ENCODE results near the gene STK32C.

Gene STK32C

DNA sequence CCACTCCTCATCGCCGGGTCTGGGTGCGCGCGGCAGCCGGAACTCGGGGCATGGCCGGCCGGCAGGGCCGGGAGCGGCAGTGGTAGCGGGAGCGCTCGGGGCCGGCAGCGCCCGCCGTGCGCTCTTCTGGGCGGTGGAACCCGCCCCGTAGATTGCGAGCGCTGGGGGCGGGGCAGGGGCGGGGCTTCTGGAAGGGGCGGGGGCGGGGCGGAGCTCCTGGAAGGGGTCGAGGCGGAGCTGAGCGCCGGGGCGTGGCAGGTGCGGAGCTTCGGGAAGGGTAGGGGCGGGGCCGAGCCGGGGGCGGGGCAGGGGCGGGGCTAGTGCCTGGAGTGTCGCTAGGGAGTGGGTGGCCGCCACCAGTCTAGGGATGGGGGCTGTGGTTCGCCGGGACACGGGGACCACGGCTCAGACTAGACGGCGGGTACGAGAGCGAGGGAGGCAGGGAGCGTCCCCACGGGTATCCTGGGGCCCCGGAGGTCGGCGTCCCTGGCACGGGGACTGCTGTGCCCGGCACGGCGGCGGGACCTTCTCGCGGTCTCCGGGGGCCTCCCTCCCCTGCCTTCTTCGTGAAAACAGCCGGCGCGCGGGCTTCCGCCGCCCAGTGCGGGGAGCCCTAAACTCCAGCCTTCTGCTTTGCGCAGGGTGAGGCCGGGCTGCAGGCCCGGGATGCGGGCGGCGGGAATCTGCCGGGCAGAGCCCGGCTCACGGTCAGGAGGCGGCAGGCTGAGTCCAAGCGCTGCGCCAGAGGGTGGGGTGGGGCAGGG lies at the start of gene STK32C:
Gene STK32C (minus strand): TSS at position 128 of the 764 bp plus-strand sequence. CDS start 117 bp downstream, at position 11.
- DNase-seq (ENCODE audit: low read depth): peak; percentile 88

DNA sequence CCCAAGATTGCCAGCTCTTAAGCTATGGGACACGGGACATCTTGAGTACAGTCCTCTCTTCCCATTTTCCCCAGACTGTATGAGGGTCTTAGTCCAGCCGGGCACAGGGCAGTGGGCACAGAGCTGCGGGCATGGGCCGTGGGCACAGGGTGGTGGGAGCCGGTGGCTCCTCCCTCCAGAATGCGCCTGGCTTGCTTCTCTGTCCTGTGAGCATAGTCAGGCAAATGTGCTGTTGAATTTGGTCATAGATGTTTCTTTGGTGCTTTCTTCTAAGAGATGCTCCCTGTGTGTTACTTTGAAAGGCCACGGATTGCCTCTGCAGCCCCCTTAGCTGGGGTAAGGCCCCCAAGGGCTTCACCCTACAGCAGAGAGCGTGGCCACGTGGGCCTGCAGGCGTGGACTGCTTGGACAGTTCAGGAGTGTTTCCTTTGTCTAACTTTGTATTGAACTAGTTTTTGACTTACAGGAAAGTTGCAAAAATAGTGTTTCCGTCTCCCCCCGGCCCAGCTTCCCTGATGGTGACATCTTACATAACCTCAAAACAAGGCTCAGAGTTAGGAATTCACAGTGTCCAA lies 49.0 kb upstream of the STK32C start:
- DNase-seq (ENCODE audit: low read depth): no peak

DNA sequence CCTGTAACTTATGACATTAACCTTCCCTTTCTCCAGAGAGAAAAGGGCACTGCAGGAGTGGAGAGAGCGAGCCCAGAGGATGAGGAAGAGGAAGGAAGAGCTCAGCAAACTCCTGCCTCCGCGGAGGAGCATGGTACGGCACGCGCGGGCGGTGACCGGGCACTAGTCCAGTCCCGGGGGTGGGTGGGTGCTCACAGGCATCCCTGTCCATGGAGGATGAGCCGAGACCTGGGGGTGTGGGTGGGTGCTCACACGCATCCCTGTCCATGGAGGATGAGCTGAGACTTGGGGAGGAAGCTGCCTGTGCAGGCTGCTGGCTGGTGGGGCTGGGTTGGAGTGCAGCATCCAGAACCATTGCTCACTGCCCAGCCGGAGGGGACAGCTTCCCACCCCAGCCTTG lies 48.0 kb upstream of the STK32C start:
- DNase-seq (ENCODE audit: low read depth): no peak

DNA sequence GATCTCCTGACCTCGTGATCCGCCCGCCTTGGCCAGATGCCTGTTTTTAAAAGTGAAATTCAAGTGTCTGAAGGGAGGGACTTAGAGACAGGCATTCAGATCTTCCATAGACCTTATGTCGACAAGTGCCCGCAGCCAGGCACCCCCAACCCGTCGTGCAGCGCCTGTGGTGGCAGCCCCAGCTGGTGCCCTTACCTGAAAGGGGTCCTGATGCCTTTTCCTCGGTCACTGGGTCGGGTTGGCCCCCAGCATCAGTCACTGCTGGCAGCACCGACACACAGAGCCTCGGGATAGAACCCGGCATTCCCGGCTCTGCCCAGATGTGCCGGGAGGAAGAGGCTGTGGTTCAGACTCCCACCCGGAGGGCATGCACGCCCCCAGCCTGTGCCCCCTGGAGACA lies 47.5 kb upstream of the STK32C start:
- DNase-seq (ENCODE audit: low read depth): no peak

DNA sequence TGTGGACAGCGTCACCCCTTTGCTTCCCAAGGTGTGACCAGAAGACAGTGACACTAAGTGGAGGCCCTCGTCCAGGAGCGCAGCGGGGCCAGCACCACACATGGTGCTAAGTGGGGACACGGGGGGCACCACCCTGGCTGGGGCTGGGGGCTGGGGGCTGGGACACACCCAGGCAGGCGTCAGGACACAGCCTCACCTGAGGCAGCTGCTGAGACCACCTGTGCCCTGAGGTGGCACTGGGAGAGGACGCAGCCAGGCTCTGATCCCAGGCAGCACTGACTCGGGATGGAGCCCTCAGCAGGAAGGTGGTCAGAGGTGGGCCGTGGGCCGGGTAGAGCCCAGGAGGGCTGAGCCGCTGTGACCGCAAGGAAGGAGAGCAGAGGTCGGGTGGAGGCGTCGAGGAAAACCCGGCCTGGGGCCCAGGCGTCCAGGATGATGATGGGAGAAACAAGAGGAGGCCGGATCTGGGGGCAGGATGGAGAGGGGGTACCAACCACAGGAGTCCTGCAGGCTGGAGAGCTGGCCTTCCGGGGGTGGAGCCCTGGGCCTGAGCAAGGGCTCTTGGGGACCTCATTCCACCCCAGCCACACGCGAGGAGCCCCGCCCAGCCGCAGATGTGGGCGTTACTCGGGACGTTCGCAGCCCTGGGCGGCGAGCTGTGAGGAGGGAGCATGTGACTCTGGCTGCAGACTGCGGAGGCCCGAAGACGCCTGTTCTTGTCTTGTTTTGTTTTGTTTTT lies 46.8 kb upstream of the STK32C start:
- no peak for DNase-seq (ENCODE audit: low read depth)

DNA sequence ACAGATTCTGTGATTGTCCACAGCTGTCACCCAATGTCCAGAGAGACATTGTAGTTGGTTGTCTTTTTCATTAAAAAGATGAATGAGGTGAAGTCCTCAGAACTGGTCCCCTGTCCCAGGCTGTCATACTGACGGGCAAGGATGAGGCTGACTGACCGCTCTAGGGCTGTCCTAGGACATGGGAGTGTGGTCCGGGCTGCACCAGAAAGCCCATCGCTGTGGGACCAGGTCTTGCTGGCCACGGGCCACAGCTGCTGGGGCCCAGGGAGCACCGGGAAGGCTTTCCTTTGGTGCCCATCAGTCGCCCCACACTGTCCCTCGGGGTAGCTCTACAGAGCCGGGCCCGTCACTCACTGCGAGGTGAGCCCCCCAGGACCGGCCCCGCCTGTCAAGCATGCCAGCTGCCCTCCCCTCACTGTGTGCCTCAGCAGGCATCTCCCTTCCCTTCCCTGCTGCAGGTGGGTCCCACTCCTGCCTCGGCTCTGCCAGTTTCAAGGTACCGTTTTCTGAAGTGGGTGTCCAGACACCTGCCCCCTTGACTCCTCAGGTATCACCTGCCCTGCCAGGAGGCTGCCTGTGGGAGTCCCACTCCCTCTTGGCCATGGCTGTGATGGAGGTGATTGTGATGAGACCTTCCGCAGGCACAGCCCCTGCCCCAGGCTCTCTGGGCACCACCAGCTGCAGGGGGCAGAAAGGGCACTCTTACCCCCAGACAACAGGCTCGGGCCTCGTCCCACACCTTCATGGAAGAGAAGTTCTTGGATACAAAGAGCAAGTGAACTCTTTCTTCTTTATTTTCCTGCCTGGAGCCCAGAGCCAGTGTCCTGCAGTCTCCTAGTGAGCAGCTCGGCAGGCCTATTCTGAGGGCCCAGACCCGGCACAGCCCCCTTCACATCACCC lies 46.0 kb upstream of the STK32C start:
- DNase-seq (ENCODE audit: low read depth): no peak

DNA sequence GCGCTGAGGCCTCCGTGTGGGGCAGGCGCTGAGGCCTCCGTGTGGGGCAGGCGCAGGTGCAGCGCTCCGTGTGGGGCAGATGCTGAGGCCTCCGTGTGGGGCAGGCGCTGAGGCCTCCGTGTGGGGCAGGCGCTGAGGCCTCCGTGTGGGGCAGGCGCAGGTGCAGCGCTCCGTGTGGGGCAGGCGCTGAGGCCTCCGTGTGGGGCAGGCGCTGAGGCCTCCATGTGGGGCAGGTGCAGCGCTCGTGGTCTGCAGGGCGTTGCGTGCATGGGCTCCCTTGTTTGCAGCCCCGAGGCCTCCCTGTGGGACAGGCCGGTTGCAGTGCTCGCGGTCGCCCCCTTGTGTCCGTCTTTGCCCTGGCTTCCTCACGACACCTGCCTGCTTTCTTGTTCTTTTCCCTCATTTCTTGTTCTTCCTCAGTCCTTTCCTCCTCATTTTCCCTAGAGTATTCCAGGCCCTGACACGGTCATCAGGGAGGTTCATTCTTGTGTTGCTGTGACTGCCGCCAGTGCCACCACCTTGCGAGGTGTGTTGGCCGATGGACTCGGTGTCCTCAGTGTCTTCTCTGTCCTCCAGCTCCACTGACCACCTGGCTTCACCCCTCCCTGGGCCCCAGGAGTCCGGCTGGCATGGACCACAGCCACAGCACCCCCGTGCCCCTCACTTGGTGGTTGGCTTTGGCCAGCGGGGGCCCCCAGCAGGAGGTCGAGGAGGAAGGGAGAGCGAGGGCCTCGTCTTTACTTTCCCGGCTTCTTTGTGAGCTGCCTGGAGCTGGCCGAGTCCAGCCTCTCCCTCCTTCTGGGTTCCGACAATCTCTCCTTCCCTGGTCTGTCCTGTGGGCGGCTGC lies 44.9 kb upstream of the STK32C start:
- peak; percentile 35 for DNase-seq (ENCODE audit: low read depth)

DNA sequence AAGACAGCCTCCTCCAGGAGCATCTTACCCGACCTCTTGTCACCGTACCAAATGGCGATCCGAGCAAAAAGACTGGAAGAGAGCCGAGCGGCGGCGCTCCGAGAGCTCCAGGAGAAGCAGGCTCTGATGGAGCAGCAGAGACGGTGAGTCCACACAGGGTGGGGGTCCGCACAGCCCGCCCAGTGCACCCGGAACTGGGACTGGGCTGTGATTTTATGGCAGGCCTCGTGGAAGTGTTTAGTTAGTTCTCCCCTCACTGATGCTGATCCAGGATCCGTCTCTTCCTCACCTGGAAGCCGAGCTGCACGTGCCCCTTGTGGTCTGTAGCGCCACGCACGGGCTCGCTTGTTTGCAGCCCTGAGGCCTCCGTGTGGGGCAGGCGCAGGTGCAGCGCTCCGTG lies 43.9 kb upstream of the STK32C start:
- no peak for DNase-seq (ENCODE audit: low read depth)

DNA sequence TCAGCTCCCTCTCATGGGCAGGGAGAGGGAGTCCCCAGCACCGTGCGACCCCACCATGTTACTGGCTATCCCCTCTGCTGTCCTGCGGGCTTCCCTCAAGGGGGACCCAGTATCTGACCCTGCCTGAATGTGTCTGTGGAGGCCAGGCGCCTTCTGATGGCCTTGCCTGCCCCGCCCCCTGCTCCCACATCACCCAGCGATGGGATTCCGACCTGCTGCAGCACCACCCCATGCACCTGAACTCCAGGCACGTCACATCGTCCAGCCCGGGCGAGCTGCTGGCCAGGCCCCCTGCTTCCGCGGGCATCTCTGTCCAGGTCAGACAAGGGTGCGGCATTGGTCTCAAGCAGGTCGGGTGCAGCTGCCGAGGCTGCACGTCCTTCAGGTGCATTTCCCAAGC lies 43.2 kb upstream of the STK32C start:
- no peak for DNase-seq (ENCODE audit: low read depth)

DNA sequence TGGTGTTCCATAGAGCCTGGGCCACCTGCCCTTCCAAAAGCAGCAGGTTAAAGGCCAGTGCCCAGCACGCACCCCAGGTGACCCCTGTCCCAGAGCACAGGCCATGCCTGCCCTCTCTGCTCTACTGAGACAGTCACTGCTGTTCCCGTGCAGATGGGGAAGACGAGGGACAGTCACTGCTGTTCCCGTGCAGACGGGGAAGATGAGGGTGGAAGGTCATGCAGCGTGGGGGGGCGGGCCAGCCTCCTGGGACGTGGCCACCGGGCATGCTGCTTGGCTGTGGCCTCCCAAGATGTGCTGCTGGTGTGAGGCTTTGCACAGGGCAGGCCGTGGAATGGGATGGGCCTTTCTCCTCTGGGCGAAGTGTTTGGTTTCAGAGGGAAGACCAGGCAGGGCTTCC lies 42.6 kb upstream of the STK32C start:
- no peak for DNase-seq (ENCODE audit: low read depth)

DNA sequence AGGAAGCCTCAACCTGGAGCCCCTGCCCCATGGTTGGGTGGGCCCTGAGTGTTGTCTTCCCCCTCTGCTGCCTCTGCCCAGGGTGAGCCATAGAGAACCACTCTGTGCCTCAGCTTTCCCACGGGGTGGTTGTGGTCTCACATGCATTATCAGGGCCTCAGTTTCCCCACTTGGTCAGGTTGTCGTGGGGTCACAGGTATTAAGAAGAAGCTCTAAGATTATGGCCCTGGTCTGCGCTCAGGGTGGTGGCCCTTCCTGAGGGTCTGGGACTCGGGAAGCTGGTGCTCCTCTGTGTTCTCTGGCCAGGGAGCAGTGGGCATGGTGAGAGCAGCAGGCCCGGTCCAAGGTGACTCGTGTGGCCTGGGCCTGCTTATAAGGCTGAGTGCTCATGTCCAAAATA lies 42.0 kb upstream of the STK32C start:
- DNase-seq (ENCODE audit: low read depth): no peak

DNA sequence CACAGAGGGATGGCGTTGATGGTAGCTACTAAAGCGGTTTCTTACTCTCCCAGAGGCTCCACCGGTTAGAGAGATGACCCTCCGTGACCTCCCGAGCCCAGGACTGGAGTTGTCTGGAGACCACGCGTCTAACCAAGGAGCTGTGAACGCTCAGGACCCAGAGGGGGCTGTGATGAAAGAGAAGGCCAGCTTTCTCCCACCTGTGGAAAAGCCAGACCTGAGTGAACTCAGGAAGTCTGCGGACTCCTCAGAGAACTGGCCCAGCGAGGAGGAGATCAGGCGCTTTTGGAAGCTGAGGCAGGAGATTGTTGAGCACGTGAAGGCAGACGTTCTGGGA lies 40.1 kb upstream of the STK32C start:
- no peak for DNase-seq (ENCODE audit: low read depth)

DNA sequence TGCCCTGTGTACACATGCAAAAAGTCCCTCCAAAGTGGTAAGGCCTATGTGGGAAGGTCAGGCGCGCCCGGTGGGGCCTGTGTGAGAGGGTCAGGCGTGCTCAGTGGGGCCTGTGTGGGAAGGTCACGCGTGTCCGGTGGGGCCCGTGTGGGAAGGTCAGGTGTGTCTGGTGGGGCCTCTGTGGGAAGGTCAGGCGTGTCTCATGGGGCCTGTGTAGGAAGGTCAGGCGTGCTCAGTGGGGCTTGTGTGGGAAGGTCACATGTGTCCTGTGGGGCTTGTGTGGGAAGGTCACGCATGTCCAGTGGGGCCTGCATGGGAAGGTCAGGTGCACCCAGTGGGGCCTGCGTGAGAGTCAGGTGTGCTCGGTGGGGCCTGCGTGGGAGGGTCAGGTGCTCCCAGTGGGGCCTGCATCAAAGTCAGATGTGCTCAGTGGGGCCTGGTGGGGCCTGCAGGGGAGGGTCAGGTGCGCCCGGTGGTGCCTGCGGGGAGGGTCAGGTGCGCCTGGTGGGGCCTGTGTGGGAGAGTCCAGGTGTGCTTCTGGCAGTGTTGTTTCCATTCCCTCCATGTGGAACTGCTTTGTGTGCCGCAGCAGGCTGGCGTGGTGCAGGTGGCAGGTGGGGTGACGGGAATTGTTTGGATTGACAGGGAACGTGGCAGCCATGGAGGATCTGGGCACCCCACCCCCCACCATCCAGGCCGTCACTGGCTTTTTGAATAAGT lies 39.6 kb upstream of the STK32C start:
- DNase-seq (ENCODE audit: low read depth): no peak

DNA sequence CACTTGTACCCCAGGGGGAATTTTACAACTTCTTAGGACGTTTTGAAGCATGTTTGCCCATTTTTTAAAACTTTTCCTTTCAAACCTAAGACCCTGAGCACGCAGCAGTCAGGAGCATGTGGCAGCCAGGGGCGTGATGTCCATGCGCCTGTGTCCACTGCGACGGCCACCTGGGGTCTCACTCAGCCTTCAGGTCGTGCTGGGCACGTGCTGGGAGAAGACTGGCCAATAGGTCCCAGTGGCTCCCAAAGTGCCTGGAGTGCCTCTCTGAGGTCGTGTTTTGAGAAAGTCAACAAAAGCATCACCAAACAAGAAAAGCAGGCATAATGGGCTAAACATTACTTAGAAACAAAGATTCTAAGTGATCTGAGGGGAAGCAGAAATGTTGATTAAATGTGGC lies 39.1 kb upstream of the STK32C start:
- no peak for DNase-seq (ENCODE audit: low read depth)

DNA sequence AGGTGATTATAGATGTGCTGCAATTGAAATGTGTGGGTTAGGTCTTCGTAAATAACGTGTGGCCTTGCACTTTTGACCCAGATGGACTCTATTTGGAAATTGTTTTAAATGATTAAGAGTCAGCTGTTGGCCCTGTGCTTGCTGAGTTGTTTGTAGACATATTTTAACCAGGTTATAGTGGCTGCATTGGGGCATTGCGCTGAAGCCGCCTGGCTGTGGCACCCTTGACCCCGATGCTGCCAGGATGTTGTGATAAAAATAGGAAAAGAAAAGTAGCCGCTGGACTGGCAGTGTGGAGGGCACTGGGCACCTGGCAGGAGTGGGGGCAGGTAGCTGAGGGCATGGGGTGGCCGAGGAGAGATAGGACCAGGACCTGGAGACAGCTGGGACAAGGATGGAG lies 37.6 kb upstream of the STK32C start:
- no peak for DNase-seq (ENCODE audit: low read depth)

DNA sequence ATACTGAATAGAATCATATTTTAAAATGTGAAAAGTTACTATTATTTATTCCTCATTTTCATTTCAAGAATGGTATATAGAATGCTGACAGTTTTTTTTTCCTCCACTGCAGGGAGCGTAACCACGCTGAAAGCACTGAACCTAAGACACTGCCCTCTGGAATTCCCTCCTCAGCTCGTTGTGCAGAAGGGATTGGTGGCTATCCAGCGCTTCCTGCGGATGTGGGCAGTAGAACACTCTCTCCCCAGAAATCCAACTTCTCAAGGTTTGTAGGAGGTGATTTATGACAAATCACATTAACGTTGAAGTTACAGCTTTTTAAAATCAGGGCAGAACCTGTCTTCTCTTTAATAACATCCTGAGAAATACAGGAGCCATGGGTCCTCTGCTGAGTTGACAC lies 36.6 kb upstream of the STK32C start:
- no peak for DNase-seq (ENCODE audit: low read depth)

DNA sequence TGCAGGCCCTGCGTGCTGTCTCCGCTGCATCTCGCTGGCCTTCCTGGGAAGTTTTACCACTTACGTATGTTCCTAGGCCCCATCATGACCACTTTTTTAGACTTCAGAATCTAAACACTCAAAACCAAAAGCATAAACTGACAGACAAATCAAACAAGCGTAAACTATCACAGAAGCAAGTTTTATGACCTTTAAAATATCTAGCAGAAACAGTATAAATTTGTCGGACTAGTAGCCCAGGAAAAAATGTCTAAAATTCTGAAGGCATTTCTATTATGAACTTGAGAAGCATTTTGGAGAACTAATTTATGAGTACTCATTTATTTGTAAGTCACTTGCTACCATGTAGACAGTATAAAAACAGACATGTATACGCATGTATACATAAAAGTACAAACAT lies 34.8 kb upstream of the STK32C start:
- no peak for DNase-seq (ENCODE audit: low read depth)

DNA sequence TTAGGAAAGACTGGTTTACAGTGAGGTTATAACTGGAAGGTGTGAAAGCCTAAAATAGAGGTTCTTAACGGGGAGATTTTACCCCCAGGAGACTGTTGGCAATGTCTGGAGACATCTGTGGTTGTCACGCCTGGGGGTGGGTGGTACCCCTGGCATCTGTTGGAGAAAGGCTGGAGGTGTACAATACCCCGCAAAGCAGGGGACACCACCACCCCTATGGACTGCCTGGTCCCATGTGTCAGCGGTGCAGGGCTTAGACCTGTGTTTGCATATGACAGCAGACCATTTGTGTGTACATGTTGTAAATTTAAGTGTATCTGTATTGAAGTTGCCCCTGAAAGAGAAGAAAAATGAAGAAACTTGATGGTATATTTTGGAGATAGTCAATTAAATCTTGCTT lies 34.0 kb upstream of the STK32C start:
- DNase-seq (ENCODE audit: low read depth): no peak

DNA sequence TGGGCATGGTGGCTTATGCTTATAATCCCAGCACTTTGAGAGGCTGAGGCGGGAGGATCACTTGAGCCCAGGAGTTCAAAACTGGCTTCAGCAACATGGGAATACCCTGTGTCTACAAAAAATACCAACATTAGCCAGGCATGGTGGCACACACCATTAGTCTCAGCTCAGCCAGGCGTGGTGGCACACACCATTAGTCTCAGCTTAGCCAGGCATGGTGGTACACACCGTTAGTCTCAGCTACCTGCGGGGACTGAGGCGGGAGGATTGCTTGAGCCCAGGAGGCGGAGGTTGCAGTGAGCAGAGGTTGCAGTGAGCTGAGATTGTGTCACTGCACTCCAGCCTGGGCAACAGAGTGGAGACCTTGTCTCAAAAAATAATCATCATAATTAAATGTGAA lies 33.3 kb upstream of the STK32C start:
- DNase-seq (ENCODE audit: low read depth): no peak

DNA sequence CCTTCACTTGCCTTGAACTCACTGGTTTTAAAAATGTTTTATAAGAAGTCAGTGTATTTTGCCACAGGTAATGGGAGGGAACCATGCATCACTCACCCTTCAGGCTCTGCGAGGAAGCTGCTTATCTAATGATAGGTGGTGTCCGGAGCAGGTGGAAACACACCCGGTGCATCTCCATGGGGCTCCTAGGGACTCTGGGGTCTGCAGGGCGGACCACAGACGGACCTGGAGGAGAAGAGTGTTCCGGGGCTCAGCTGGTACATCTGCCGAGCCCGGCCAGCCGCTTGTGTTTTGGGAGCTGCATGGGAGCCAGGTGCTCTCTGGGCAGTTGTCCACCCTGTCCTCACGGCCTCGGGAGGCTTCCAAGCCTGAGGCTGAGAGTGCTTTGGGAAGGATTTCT lies 31.5 kb upstream of the STK32C start:
- no peak for DNase-seq (ENCODE audit: low read depth)

DNA sequence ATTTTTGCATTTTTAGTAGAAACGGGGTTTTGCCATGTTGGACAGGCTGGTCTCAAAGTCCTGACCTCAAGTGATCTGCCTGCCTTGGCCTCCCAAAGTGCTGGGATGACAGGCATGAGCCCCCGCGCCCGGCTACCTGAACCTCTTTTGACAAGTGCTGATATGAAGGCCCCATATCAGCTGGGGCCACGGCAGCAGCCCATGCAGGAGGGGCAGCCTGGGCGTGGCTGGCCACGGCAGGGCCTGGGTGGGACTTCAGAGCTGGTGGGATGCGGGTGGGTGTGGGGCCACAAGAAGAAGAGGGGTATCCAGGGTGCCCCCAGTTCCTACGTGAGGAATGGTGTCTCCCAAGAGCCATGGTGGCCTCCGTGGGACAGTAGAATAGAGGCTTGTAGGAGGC lies 31.1 kb upstream of the STK32C start:
- no peak for DNase-seq (ENCODE audit: low read depth)

All from fibroblast of gingiva (primary cell).